Measurements from ENCODE around the gene LIFR.

Gene LIFR

DNA sequence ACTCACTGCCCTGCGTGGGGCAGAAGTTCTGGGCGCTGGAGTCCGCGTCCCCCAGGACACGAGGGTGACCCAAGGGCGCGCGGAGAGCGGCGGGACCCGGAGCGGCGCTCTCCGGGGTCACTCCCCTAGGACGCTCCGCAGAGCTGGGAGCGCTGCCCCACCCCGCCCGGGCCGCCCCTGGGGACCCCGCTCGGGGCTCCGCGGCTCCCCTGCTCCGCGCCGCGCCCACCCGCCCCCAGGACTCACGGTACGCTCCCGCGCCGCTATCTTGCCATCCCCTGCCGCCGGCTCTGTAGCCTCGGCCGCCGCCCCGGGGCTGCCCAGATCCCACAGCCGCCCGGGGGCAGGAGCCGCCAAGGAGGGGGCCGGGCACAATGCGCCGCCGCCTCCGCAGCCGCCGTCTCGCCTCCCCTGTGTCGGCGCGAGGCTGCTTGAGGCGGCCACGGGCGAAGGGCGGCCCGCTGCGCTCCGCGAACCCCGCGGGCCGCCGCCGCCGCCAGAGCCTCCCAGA lies 303 bp downstream of the LIFR start:
- peak overlapping the region; percentile 90 for H3K4me3 ChIP-seq (ENCODE audit: low read depth, low read length)
- TF ChIP-seq, protein P1, sequence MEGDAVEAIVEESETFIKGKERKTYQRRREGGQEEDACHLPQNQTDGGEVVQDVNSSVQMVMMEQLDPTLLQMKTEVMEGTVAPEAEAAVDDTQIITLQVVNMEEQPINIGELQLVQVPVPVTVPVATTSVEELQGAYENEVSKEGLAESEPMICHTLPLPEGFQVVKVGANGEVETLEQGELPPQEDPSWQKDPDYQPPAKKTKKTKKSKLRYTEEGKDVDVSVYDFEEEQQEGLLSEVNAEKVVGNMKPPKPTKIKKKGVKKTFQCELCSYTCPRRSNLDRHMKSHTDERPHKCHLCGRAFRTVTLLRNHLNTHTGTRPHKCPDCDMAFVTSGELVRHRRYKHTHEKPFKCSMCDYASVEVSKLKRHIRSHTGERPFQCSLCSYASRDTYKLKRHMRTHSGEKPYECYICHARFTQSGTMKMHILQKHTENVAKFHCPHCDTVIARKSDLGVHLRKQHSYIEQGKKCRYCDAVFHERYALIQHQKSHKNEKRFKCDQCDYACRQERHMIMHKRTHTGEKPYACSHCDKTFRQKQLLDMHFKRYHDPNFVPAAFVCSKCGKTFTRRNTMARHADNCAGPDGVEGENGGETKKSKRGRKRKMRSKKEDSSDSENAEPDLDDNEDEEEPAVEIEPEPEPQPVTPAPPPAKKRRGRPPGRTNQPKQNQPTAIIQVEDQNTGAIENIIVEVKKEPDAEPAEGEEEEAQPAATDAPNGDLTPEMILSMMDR (IDR thresholded peaks at IDR 0.05; ENCODE audit: low read depth, low read length) = no peak

DNA sequence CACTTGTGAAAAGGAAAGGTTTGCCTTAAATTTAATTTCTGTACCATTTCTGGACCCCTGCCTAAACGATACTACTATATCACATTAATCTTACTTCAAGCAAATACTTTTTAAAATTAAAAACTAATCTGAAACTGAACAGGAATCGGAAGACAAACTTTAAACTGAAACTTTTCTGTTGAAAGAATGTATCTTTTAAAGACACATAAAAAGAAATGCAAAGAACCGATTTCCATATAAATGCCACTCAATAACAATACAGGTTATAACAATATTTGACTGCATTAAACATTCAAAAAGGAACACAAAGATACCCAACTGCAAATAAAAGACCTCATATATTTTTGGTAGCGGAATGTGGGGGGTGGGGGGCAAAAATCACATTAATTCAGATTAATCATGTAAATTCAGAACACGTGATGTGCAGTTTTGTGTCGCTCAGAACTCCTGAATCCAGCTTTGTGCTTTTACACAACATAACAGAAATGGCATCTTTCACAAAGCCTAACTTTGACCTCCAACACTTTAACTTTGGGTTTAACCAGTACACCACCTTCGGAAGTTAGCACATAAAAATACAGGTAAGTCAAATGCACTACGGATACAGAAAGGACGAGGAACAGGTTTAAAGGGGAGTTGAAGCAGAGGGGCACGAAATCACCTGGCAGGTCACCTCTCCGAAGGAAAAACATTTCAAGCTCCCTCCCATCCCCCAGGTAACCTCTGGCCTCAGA lies 925 bp downstream of the LIFR start:
- TF ChIP-seq, protein P1 (IDR thresholded peaks at IDR 0.05; ENCODE audit: low read depth, low read length) = no peak
- peak overlapping the region; percentile 90 for H3K4me3 ChIP-seq (ENCODE audit: low read depth, low read length)

DNA sequence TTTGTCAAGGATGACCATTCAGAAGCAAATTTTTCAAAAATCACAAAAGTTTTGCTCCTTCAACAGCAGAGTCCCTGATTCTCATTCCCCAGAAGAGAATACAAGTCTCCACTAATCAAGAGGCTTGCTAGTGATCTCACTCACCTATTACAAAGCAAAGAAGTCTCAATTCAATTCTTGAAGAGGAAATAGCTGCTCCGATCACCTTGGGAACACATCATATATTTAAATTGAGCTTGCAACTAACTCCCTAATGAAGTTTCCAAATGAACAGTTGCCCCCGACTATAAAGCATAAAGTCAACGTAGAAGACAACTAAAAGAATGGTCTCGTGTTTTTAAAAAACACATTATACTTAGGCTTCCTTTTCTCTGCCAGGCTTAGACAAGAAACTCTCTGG lies 1.6 kb downstream of the LIFR start:
- peak overlapping the region; percentile 90 for H3K4me3 ChIP-seq (ENCODE audit: low read depth, low read length)
- TF ChIP-seq, protein P1 (IDR thresholded peaks at IDR 0.05; ENCODE audit: low read depth, low read length) = no peak

DNA sequence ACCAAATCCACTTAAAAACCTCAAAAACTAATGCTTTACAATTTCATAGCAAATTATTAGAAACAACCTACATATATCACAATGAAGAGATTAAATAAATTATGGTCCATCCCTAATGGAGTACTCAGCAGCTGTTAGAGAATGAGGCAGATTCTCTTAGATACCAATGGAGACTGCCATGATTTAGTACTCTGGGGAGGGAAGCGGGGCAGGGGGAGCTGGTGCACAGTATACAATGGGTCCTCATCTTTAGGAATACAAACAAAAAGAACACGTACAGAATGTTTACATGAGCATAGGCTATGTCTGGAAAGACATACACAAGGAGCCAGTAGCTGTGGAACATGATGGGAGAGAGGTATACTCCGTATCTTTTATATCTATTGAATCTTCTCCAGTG lies 2.0 kb downstream of the LIFR start:
- H3K4me3 ChIP-seq (ENCODE audit: low read depth, low read length) = peak overlapping the region; percentile 90
- TF ChIP-seq, protein P1 (IDR thresholded peaks at IDR 0.05; ENCODE audit: low read depth, low read length) = no peak

DNA sequence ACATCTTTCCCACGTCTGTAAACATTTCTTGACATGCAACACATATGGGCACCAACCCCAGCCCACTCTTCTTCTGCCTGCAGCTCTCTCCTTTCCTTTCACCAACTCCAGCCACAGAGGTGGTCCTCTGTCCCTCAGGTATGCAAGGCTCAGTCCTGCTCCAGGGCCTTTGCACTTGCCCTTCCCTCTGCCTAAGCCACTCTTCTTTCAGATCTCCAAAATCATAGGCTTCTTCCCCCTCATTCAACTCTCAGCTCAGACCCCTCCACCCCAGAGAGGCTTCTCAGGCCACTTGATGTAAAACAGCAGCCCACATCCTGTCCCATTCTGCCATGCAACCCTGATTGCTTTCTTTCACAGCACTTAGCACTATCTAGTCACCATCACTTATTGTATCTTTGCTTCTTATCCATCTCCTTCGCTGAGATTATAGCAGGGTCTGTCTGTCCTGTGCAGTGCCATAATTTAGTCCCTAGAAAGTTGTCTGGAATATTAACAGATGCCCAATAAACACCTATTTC lies 3.4 kb downstream of the LIFR start:
- no peak overlapping the region for H3K4me3 ChIP-seq (ENCODE audit: low read depth, low read length)
- TF ChIP-seq, protein P1 (IDR thresholded peaks at IDR 0.05; ENCODE audit: low read depth, low read length) = no peak

DNA sequence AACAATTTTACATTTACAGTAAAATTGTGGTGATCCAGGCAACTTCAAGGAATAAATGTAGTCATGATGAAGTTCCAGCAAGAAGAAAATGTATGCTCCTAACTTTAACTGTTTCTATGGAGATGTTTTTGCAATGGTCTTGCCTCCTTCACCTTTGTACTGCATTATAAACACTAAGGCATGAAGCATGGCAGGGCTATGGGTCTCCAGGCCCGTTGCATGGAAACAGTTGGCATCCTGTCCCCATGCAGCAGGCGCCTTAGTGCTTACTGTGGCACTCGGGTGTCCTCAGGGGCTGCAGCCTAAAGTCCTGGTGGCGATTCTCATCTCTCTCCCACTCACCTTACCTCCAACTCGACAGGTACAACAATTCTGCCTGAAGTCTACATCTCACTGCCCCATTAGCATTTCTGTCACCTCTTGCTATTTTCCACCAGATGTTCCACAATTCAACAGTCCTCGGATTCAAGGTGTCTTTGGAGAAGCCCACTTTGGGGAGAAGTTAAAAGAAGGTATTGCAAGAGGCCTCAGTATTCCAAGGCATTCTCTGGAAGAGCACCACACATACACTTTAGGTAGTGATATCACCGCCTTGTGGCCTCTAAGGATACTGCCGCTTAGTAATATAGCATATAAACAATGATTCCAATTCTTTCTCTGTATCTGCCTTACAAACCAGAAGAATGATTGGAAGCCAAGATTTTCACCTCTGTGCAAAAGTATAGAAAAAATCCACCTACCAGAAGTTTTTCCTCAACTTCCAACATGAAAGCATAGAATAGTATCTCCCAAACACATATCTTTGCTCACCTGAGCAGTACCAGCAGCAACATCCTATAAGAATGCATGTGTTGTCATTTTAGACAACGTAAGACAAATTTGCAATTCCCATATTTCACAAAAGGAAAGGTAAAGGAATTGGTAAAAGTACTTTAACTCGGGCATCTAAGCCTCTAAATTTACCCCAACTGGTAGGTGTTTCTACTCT lies 5.1 kb downstream of the LIFR start:
- TF ChIP-seq, protein P1 (IDR thresholded peaks at IDR 0.05; ENCODE audit: low read depth, low read length) = peak; percentile 68

More for the DNA sequence above, 5.1 kb downstream of the LIFR start:
- H3K4me3 ChIP-seq (ENCODE audit: low read depth, low read length) = no peak overlapping the region

Measured in WI38 (cell line).